ENCODE results near the gene AQP1. TPM values are rescaled to one million over a fixed set of nuclear protein-coding genes. Genes with fewer than 3 reads are reported as not detected.

Gene AQP1
- total and polyA plus RNA-seq, 2 of the 8 experiments (the other 6 are each of a cell fraction or from before 2014, with no cell fraction given) = 0.18 to 0.19 TPM

- Histone ChIP-seq H3K4ac (replicated peaks; ENCODE audit: insufficient read length, low read depth, low read length) (no peak overlapping the region), H3K9me3 (ENCODE audit: insufficient read depth in 2 of 2, low read depth in 1 of 2, low read length in 1 of 2) (no peaks in the 10 kb centered on the region), H3K14ac (ENCODE audit: insufficient read length) (no peak overlapping the region), H4K91ac (replicated peaks; ENCODE audit: insufficient read length, low read length) (no peak overlapping the region), H3K4me1 (replicated peaks in 1 of 4; ENCODE audit: control insufficient read depth in 3 of 4, insufficient read depth in 4 of 4, low read length in 3 of 4) (no peaks in the 10 kb centered on the region; a peak in 1 of 7 replicates), H2AFZ (ENCODE audit: low read length) (no peak overlapping the region), H2BK15ac (ENCODE audit: low read length) (no peak overlapping the region), H2BK12ac (ENCODE audit: low read depth, low read length) (no peak overlapping the region), H3K4me2 (ENCODE audit: insufficient read depth in 1 of 2, low read depth in 2 of 2, low read length in 2 of 2) (no peak overlapping the region), H3K18ac (ENCODE audit: extremely low read depth, low read length) (no peak overlapping the region), H2BK120ac (replicated peaks; ENCODE audit: low read depth, low read length) (no peak overlapping the region), H2BK20ac (ENCODE audit: low read length) (no peak overlapping the region), H3K79me2 (ENCODE audit: control insufficient read depth in 1 of 2, insufficient read depth in 2 of 2, low read length in 2 of 2) (no peaks in the 10 kb centered on the region), H3K4me3 (ENCODE audit: extremely low read depth in 1 of 4, insufficient read depth in 2 of 4, low read depth in 3 of 4, low read length in 4 of 4) (no peak overlapping the region), H4K8ac (ENCODE audit: extremely low read depth, insufficient read depth, low read length) (peak overlapping the region; percentile 48; the same call in 1 of the 2 replicates), H2BK5ac (ENCODE audit: low read depth, low read length) (no peak overlapping the region), H3K27me3 (replicated peaks in 1 of 4; ENCODE audit: control insufficient read depth in 3 of 4, extremely low read depth in 1 of 4, insufficient read depth in 3 of 4, low read length in 3 of 4) (no peaks in the 10 kb centered on the region; a peak in 1 of 7 replicates), H3K9ac (replicated peaks in 1 of 4; ENCODE audit: extremely low read depth in 1 of 4, low read depth in 3 of 4, low read length in 3 of 4) (no peak overlapping the region), H4K20me1 (replicated peaks in 1 of 2; ENCODE audit: control insufficient read depth in 1 of 2, insufficient read depth in 2 of 2, low read length in 2 of 2) (no peaks in the 10 kb centered on the region), H2AK5ac (ENCODE audit: low read depth, low read length) (no peak overlapping the region), H3K27ac (ENCODE audit: low read depth, low read length) (no peak overlapping the region), H3K36me3 (ENCODE audit: control insufficient read depth in 2 of 4, insufficient read depth in 4 of 4, low read length in 3 of 4) (no peaks in the 10 kb centered on the region), H3K56ac (replicated peaks; ENCODE audit: insufficient read length, low read depth, low read length) (no peak overlapping the region), H3K79me1 (ENCODE audit: low read depth, low read length) (no peaks in the 10 kb centered on the region), H4K5ac (ENCODE audit: insufficient read length, low read depth, low read length) (no peak overlapping the region), H3K23me2 (ENCODE audit: low read depth, low read length) (no peaks in the 10 kb centered on the region), H3K23ac (ENCODE audit: insufficient read length) (no peak overlapping the region)
- DNase-seq (ENCODE audit: low read depth in 1 of 2, low spot score in 2 of 2) (no peak), FAIRE-seq (no peak)
- ChIA-PET CTCF (ENCODE audit: partially characterized antibody) (interaction anchor here (0.9 to 2.3 kb wide), 8 partner anchors 10 to 227 kb away, joined by 3 to 9 read pairs (median 3); partner anchors contain the start of gene AQP1), POLR2A (ENCODE audit: partially characterized antibody) (no interaction called here)
- WGBS, 2 experiments (ENCODE audit: extremely low coverage in 1 of 2, insufficient coverage in 1 of 2, insufficient read length in 1 of 2, insufficient replicate concordance in 2 of 2, low coverage in 1 of 2, low lambda C conversion rate in 2 of 2, missing lambda C conversion rate in 1 of 2) = 81% methylated on average over 9 of the region's 9 CpGs; no CpG with 5 or more reads in 1 of the 2 experiments
- TF ChIP-seq TAF7 (optimal IDR thresholded peaks at IDR 0.05; ENCODE audit: borderline replicate concordance, low read depth, low read length) (no peak), RAD21 (IDR thresholded peaks at IDR 0.05 in 1 of 2, conservative IDR thresholded peaks at IDR 0.05 in 1 of 2; ENCODE audit: low read depth in 2 of 2, low read length in 2 of 2) (no peak), KDM4A (IDR thresholded peaks at IDR 0.05; ENCODE audit: low read depth, low read length, severe bottlenecking) (no peak), RFX5 (IDR thresholded peaks at IDR 0.05; ENCODE audit: borderline replicate concordance, low read depth, low read length) (no peak)
Observed at GRCh38 chr7:30896036-30896435, 15.6 kb upstream of the AQP1 start.
